Heart right ventricle (tissue), 16 donors: Measurements from ENCODE around the gene RHOC. TPM values are rescaled to one million over a fixed set of nuclear protein-coding genes. Genes with fewer than 3 reads are reported as not detected.
A peak's percentile ranks its signal among the peaks of the same experiment; 100 is the strongest.

Source experiments
- ATAC-seq, 8 donors: fragments of 200-7000 bp; cut with Tn5 transposase; one replicate each; pipeline ENCODE4 v1.9.1; 2020; ENCODE audit warnings: mild to moderate bottlenecking in 8 of 8, moderate library complexity in 8 of 8, moderate number of reproducible peaks in 1 of 8
- DNase-seq, 2 donors: peaks; one replicate each; pipeline ENCODE4 v3.0.0-alpha.2; 2020
- H3K27ac ChIP-seq, 10 donors: fragments of 200-600 bp; sonication (generic) in 2 of 10; one replicate each; pipeline versions ENCODE4 v1.5.0 to v1.8.0; 2020 to 2022; ENCODE audit warnings: mild to moderate bottlenecking in 3 of 10
- H3K27me3 ChIP-seq, 7 donors: fragments of 200-600 bp; one replicate each; pipeline ENCODE4 v1.8.0; 2021 to 2022; ENCODE audit warnings: mild to moderate bottlenecking in 2 of 7
- H3K36me3 ChIP-seq, 9 donors: fragments of 200-600 bp; sonication (generic) in 1 of 9; one replicate each; pipeline versions ENCODE4 v1.5.0 to v1.8.0; 2020 to 2022; ENCODE audit warnings: mild to moderate bottlenecking in 2 of 9
- H3K4me1 ChIP-seq, 9 donors: fragments of 200-600 bp; sonication (generic) in 1 of 9; one replicate each; pipeline versions ENCODE4 v1.5.0 to v1.8.0; 2020 to 2022; ENCODE audit warnings: mild to moderate bottlenecking in 4 of 9
- H3K4me3 ChIP-seq, 10 donors: fragments of 200-600 bp; sonication (generic) in 2 of 10; one replicate each; pipeline versions ENCODE4 v1.5.0 to v1.8.0; 2020 to 2022; ENCODE audit warnings: mild to moderate bottlenecking in 7 of 10, moderate library complexity in 2 of 10
- H3K9me3 ChIP-seq, 11 donors: fragments of 200-600 bp in 10 of 11; sonication (generic) in 2 of 11; one replicate each; pipeline versions ENCODE4 v1.5.0 to v1.8.0; 2013 to 2022; ENCODE audit warnings: mild to moderate bottlenecking in 2 of 11, control low read depth in 1 of 11, moderate library complexity in 1 of 11
- CTCF ChIP-seq, 9 donors: fragments of 200-600 bp; sonication (generic) in 2 of 9; IDR thresholded peaks; one replicate each; pipeline versions ENCODE4 v1.5.0 to v1.8.0; 2021 to 2022; ENCODE audit warnings: antibody characterized with exemption in 9 of 9, mild to moderate bottlenecking in 5 of 9, moderate library complexity in 1 of 9
- WGBS, 2 donors: extraction: QIAGEN DNeasy Blood & Tissue Kit; methylation state at CpG; one replicate each; pipeline ENCODE4 v1.1.7; 2013; ENCODE audit warnings: inconsistent platforms in 1 of 2; 5-methylcytosine and 5-hydroxymethylcytosine counted together
- intact Hi-C, 10 donors: fragments of 100-400 bp; cut with DNase I; formaldehyde crosslinking; loops; one replicate each; pipeline versions ENCODE4 v1.11.1 to v1.14.2; 2022
- polyA plus RNA-seq, 2 donors: library from polyadenylated mRNA; stranded (reverse); fragments of 200-250 nt; gene quantifications; one replicate each; pipeline ENCODE4 v1.2.3, GENCODE V29; 2013
- total RNA-seq, 10 donors: library from RNA; stranded (reverse); fragmentation: NEBNext Ultra II Directional in 3 of 10; extraction: Animal tissue kit (Norgen Biotek cat#: 25700) in 3 of 10; gene quantifications; one replicate each; pipeline versions ENCODE4 v1.2.1 to v1.2.4, GENCODE V29; 2021 to 2023
- donor health status: Arrhythmogenic right ventricular cardiomyopathy.
- donor health status: ischemic (EF 13 %, LVEDD 7.1; RV severe dilation, severe dysfunction).
- donor health status: healthy with polysubstance abuse.
- donor health status: DM: no; HTN: yes; CAD: no.
- donor health status: DM: no; HTN: no; CAD: no.
- donor health status: ischemic (EF 25% LVEDD 6.9; RV normal size, moderate dysfunction).
- donor health status: ischemic (EF 25% LVEDD 5.7; RV mildly dilated, moderate dysfunction).
- donor health status: healthy.
- donor health status: DM: yes; HTN: yes; CAD: no.
- donor health status: Ischemic cardiomyopathy.
- donor health status: ischemic (EF 35%, LVEDD 5.7; RV mildly dilated, moderate dysfunction).
- donor health status: nonischemic (EF 11% LVEDD 7.7; RV severe dilation, severe dysfunction).
- donor health status: DM: yes; HTN: yes; CAD: no.
- donor health status: PGD.
- donor health status: ischemic (EF 29% LVEDD 5.4; RV normal size, mild dysfunction).
- donor health status: nonischemic (EF 23%, LVEDD 6.1; RV moderate dilation, normal function).

The RHOC gene
- total and polyA plus RNA-seq, 12 donors: 115 to 408 (median 160) TPM

GRCh38 chr1:112716133-112716720 is 9.3 kb upstream of the RHOC start:
- intact Hi-C loops: loop anchor here (1.0 to 10.0 kb wide), 16 partner anchors 86 to 961 kb away; partner anchors contain the start of genes LRIG2 (in 7 of the 10) and SLC16A1 (in 3 of the 10)
- H3K27me3 ChIP-seq: peaks cover 0 to 30% (median 12%) of the 10 kb centered on the region in 7 donors
- H3K27ac ChIP-seq: peak overlapping the region in 9 of 10 donors; percentile 67 to 88 (median 78)
- peak overlapping the region; percentile 55 to 81 (median 71) for H3K4me3 ChIP-seq
- TF ChIP-seq CTCF (IDR thresholded peaks at IDR 0.05): peak; percentile 89 to 98 (median 95)
- DNase-seq: peak; percentile 82 to 88
- ATAC-seq: peak; percentile 61 to 91 (median 80)
- 16% methylated on average over 13 of the region's 13 CpGs for WGBS, 2 donors
- H3K9me3 ChIP-seq: no peaks in the 10 kb centered on the region
- H3K36me3 ChIP-seq: no peaks in the 10 kb centered on the region
- H3K4me1 ChIP-seq: peaks cover 2 to 35% (median 23%) of the 10 kb centered on the region in 9 donors

DNA sequence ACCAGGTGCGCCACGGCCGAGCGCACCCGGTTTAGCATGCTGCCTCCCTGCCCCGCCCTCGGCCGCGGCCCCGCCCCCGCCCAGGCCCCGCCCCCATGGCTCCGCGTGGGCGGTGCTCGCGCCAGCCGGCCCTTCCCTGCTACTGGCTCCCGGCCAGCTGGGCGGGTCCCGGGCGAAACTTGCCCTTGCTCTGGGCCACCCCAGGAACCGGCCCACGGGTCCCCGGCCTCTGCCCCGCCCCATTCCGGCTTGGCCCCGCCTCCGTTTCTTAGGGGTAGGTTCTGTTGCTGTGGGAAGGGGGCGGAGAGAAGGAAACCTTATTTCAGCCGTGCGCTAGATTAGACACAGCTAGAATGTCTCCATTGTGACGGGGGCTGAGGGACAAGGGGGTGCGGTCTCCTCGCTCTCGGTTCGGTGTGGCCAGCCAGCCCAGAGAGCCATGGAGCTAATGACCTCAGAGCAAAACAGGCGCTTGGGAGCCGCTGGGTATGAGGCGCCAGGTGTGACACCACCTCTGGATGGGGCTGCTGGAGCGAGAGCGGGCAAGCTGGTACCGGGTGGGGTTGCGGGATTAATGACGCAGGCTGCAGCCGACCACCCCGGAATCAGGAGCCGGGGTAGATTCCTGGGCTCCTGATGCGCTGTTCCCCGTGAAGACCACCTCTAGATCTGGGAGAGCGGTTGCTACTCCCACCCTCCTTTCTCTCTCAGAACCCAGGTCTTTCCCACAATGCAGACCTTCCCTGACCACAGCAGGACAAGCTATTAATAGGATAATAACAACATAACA is 8.5 kb upstream of the RHOC start, which contains the start of gene PPM1J:
Gene PPM1J (minus strand): TSS at position 69 of the 790 bp plus-strand sequence. CDS start 31 bp downstream, at position 38.
- Histone ChIP-seq H3K9me3 (no peaks in the 10 kb centered on the region), H3K27me3 (peaks cover 0 to 30% (median 12%) of the 10 kb centered on the region in 7 donors), H3K27ac (peak within 1 kb of the TSS in 9 of 10 donors; percentile 67 to 88 (median 78)), H3K4me3 (peak within 1 kb of the TSS; percentile 55 to 81 (median 71)), H3K36me3 (no peaks in the 10 kb centered on the region), H3K4me1 (peaks cover 2 to 35% (median 23%) of the 10 kb centered on the region in 9 donors)
- peak in 1 of 9 donors; percentile 2 for TF ChIP-seq CTCF (IDR thresholded peaks at IDR 0.05)
- intact Hi-C loops: loop anchor here (1.0 to 10.0 kb wide), 17 partner anchors 87 to 962 kb away; partner anchors contain the start of genes LRIG2 (in 7 of the 10), SLC16A1 (in 3 of the 10), CAPZA1 (in 1 of the 10) and ST7L (in 1 of the 10)
- peak; percentile 98 to 99 for DNase-seq
- peak; percentile 87 to 96 (median 91) for ATAC-seq
- WGBS, 2 donors: 0 to 1% methylated on average over 39 to 51 of the region's 51 CpGs

GRCh38 chr1:112714313-112715263 is 7.7 kb upstream of the RHOC start:
- ATAC-seq: peak in 6 of 8 donors; percentile 0 to 33 (median 13)
- WGBS, 2 donors: 1 to 2% methylated on average over 73 to 86 of the region's 86 CpGs
- Histone ChIP-seq H3K27ac (peak overlapping the region in 8 of 10 donors; percentile 20 to 88 (median 62)), H3K4me3 (peak overlapping the region; percentile 55 to 81 (median 71)), H3K4me1 (peaks cover 2 to 35% (median 23%) of the 10 kb centered on the region in 9 donors), H3K9me3 (no peaks in the 10 kb centered on the region), H3K36me3 (no peaks in the 10 kb centered on the region), H3K27me3 (peaks cover 0 to 25% (median 6%) of the 10 kb centered on the region in 7 donors)
- DNase-seq: peak in 1 of 2 donors; percentile 58
- intact Hi-C loops: loop anchor here (2.0 to 10.0 kb wide), 13 partner anchors 88 to 963 kb away; partner anchors contain the start of genes LRIG2 (in 6 of the 10), SLC16A1 (in 3 of the 10), CAPZA1 (in 1 of the 10) and ST7L (in 1 of the 10)
- TF ChIP-seq CTCF (IDR thresholded peaks at IDR 0.05): peak in 3 of 9 donors; percentile 4 to 20 (median 16)
